Heart left ventricle (tissue), 16 donors: Measurements from ENCODE around the gene MOGAT3. TPM values are rescaled to one million over a fixed set of nuclear protein-coding genes. Genes with fewer than 3 reads are reported as not detected.

Experiments
- ATAC-seq, 4 donors: fragments of 200-7000 bp; cut with Tn5 transposase; one replicate each; pipeline ENCODE4 v1.9.1; 2020 to 2022; ENCODE audit warnings: moderate library complexity in 4 of 4, mild to moderate bottlenecking in 3 of 4, moderate number of reproducible peaks in 1 of 4
- DNase-seq, 5 donors: peaks; one replicate each; pipeline ENCODE4 v3.0.0-alpha.2; 2020
- H3K27ac ChIP-seq, 12 donors: fragments of 200-600 bp; sonication (generic) in 4 of 12; one replicate each; pipeline versions ENCODE4 v1.5.0 to v1.8.0; 2016 to 2022; ENCODE audit warnings: mild to moderate bottlenecking in 2 of 12
- H3K27me3 ChIP-seq, 9 donors: fragments of 200-600 bp; sonication (generic) in 2 of 9; one replicate each; pipeline versions ENCODE4 v1.5.1 to v1.8.0; 2016 to 2022; ENCODE audit warnings: mild to moderate bottlenecking in 3 of 9
- H3K36me3 ChIP-seq, 9 donors: fragments of 200-600 bp; sonication (generic) in 2 of 9; one replicate each; pipeline versions ENCODE4 v1.5.0 to v1.8.0; 2018 to 2022; ENCODE audit warnings: mild to moderate bottlenecking in 2 of 9
- H3K4me1 ChIP-seq, 12 donors: fragments of 200-600 bp; sonication (generic) in 4 of 12; one replicate each; pipeline versions ENCODE4 v1.5.0 to v1.8.0; 2016 to 2022; ENCODE audit warnings: mild to moderate bottlenecking in 3 of 12
- H3K4me3 ChIP-seq, 12 donors: fragments of 200-600 bp; sonication (generic) in 4 of 12; one replicate each; pipeline versions ENCODE4 v1.5.0 to v1.8.0; 2017 to 2022; ENCODE audit warnings: mild to moderate bottlenecking in 9 of 12, moderate library complexity in 4 of 12
- H3K9me3 ChIP-seq, 12 donors: fragments of 200-600 bp; sonication (generic) in 4 of 12; one replicate each; pipeline versions ENCODE4 v1.5.0 to v1.8.0; 2016 to 2022; ENCODE audit warnings: mild to moderate bottlenecking in 1 of 12
- POLR2A ChIP-seq, 2 donors: fragments of 450-650 bp; IDR thresholded peaks; one replicate each; pipeline ENCODE4 v1.6.1; 2017; ENCODE audit warnings: antibody characterized with exemption in 2 of 2, mild to moderate bottlenecking in 2 of 2, moderate library complexity in 2 of 2
- WGBS, 4 donors: extraction: QIAGEN DNeasy Blood & Tissue Kit in 2 of 4; methylation state at CpG; one replicate each; pipeline versions ENCODE4 v1.1.5 to v1.1.7; 2013 to 2018; 5-methylcytosine and 5-hydroxymethylcytosine counted together
- intact Hi-C, 10 donors: fragments of 100-400 bp; cut with DNase I; formaldehyde crosslinking; loops; one replicate each; pipeline versions ENCODE4 v1.11.1 to v1.14.2; 2022
- polyA plus RNA-seq, 2 donors: library from polyadenylated mRNA; stranded (reverse); fragments of 200-250 nt; gene quantifications; one replicate each; pipeline ENCODE4 v1.2.3, GENCODE V29; 2013
- total RNA-seq, 9 donors: library from RNA; depleted of rRNA in 2 of 9; stranded (reverse); fragments of >200 nt in 2 of 9; fragmentation: NEBNext Ultra II Directional in 3 of 9; extraction: Animal tissue kit (Norgen Biotek cat#: 25700) in 3 of 9; gene quantifications; one replicate each; pipeline versions ENCODE4 v1.1.0 to v1.2.4, GENCODE V29; 2016 to 2023
- TF ChIP-seq, protein P1 (sequence below), 12 donors: fragments of 200-600 bp; sonication (generic) in 4 of 12; IDR thresholded peaks; one replicate each; pipeline versions ENCODE4 v1.5.0 to v1.8.0; 2018 to 2022; ENCODE audit warnings: antibody characterized with exemption in 12 of 12, mild to moderate bottlenecking in 5 of 12
- donor health status: ischemic (EF 13 %, LVEDD 7.1; RV severe dilation, severe dysfunction).
- donor health status: healthy with polysubstance abuse.
- donor health status: DM: no; HTN: yes; CAD: no.
- donor health status: DM: no; HTN: no; CAD: no.
- donor health status: ischemic (EF 25% LVEDD 6.9; RV normal size, moderate dysfunction).
- donor health status: ischemic (EF 25% LVEDD 5.7; RV mildly dilated, moderate dysfunction).
- donor health status: healthy.
- donor health status: DM: yes; HTN: yes; CAD: no.
- donor health status: ischemic (EF 35%, LVEDD 5.7; RV mildly dilated, moderate dysfunction).
- donor health status: nonischemic (EF 11% LVEDD 7.7; RV severe dilation, severe dysfunction).
- donor health status: DM: yes; HTN: yes; CAD: no.
- donor health status: PGD.
- donor health status: ischemic (EF 29% LVEDD 5.4; RV normal size, mild dysfunction).
- donor health status: nonischemic (EF 23%, LVEDD 6.1; RV moderate dilation, normal function).

MOGAT3 gene
- total and polyA plus RNA-seq, 11 donors, result not detected

DNA sequence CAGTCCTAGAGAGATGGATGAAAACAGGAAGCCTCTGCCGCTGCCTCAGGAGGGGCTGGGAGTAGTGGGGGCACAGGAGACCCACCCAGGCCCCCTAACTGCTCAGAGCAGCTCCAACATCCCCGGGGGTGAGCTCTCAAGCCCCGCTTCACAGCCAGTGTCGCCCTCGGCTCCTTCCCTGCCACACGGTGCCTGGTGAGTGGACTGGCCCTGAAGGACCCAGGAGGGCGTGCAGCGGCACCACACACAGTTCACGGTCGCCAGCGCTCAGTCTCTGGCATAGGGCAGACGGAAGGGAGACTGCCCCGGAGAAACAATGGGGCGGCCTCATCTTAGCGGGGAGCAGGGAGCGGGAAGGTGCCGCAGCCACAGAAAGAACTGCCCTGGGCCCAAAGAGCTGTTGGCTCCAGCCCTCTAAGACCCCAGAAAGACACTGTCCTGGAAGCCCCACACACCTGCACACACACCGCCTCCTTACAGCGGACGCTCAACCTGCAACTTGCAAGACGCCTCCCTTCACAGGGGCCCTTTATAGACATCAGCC lies 35.5 kb upstream of the MOGAT3 start:
- WGBS, 4 donors, result 89 to 94% (median 91%) methylated on average over 11 to 21 of the region's 21 CpGs

DNA sequence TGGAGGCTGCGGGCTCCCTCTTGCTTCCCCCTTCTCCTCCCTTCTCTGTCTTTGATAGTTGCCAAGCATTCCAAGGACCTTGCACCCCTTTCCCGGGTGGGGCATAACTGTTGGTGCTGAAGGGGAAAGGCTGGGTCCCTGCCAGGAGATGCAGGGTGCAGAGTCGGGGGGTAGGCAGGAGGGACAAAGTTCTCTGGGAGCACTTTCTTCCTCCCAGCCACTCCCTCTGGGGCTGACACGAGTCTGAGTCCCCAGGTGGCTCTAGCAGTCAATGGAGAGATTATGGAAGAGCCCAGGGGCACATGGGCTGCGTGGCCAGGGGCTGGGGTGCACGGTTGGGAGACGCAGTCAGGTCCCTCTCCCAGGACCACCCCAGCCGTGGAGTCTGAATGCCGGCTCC lies 34.7 kb upstream of the MOGAT3 start:
- Histone ChIP-seq H3K36me3 (peaks cover 0 to 29% (median 13%) of the 10 kb centered on the region in 9 donors), H3K4me1 (peaks cover 0 to 56% (median 43%) of the 10 kb centered on the region in 12 donors), H3K4me3 (no peak overlapping the region), H3K27me3 (no peaks in the 10 kb centered on the region), H3K9me3 (no peaks in the 10 kb centered on the region), H3K27ac (no peak overlapping the region)
- ATAC-seq (no peak), DNase-seq (no peak)
- intact Hi-C loops, result loop anchor here in 1 of 10 donors (10.0 kb wide), 1 partner anchor 49 kb away; no protein-coding TSS in a partner anchor
- whole genome bisulfite sequencing, 4 donors, result 65 to 87% (median 84%) methylated on average over 5 to 9 of the region's 9 CpGs
- TF ChIP-seq POLR2A (IDR thresholded peaks at IDR 0.05), result no peak

More for the DNA sequence above, 35.5 kb upstream of the MOGAT3 start:
- no peaks in the 10 kb centered on the region for H3K9me3 ChIP-seq
- ATAC-seq (no peak), DNase-seq (no peak)
- intact Hi-C loops, result loop anchor here in 1 of 10 donors (10.0 kb wide), 1 partner anchor 48 kb away; no protein-coding TSS in a partner anchor
- H3K27me3 ChIP-seq, result no peaks in the 10 kb centered on the region
- peaks cover 0 to 58% (median 45%) of the 10 kb centered on the region in 12 donors for H3K4me1 ChIP-seq
- peak overlapping the region in 1 of 12 donors; percentile 41 for H3K4me3 ChIP-seq
- TF ChIP-seq POLR2A (IDR thresholded peaks at IDR 0.05), result no peak
- TF ChIP-seq, protein P1, sequence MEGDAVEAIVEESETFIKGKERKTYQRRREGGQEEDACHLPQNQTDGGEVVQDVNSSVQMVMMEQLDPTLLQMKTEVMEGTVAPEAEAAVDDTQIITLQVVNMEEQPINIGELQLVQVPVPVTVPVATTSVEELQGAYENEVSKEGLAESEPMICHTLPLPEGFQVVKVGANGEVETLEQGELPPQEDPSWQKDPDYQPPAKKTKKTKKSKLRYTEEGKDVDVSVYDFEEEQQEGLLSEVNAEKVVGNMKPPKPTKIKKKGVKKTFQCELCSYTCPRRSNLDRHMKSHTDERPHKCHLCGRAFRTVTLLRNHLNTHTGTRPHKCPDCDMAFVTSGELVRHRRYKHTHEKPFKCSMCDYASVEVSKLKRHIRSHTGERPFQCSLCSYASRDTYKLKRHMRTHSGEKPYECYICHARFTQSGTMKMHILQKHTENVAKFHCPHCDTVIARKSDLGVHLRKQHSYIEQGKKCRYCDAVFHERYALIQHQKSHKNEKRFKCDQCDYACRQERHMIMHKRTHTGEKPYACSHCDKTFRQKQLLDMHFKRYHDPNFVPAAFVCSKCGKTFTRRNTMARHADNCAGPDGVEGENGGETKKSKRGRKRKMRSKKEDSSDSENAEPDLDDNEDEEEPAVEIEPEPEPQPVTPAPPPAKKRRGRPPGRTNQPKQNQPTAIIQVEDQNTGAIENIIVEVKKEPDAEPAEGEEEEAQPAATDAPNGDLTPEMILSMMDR (IDR thresholded peaks at IDR 0.05), result no peak
- H3K27ac ChIP-seq, result no peak overlapping the region
- peaks cover 0 to 32% (median 19%) of the 10 kb centered on the region in 9 donors for H3K36me3 ChIP-seq

DNA sequence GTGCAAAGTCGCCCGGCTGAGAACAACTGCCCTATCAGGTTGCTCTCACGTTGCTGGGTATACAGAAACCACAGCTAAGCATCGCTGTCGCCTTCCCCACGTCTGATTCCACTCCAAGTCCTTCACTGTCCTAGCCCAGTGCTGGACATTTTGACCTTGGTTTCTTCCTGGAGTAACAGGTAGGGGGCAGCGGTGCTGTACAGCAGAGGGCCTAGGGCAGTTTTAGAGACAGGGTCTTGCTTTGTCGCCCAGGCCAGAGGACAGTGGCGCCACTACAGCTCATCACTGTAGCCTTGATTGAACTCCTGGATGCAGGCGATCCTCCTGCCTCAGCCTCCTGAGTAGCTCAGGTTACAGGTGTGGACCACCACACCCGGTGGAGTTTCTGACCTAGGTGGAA lies 34.2 kb upstream of the MOGAT3 start:
- Histone ChIP-seq H3K27me3 (no peaks in the 10 kb centered on the region), H3K9me3 (no peaks in the 10 kb centered on the region), H3K4me3 (no peak overlapping the region), H3K36me3 (peaks cover 0 to 24% (median 9%) of the 10 kb centered on the region in 9 donors), H3K4me1 (peaks cover 0 to 53% (median 40%) of the 10 kb centered on the region in 12 donors), H3K27ac (no peak overlapping the region)
- WGBS, 4 donors, result 66 to 78% (median 73%) methylated on average over 10 to 11 of the region's 11 CpGs
- intact Hi-C loops, result loop anchor here in 1 of 10 donors (10.0 kb wide), 1 partner anchor 50 kb away; no protein-coding TSS in a partner anchor
- no peak for DNase-seq
- no peak for ATAC-seq
- TF ChIP-seq POLR2A (IDR thresholded peaks at IDR 0.05), result no peak
- TF ChIP-seq, protein P1 (IDR thresholded peaks at IDR 0.05), result peak in 8 of 12 donors; percentile 6 to 38 (median 32)

DNA sequence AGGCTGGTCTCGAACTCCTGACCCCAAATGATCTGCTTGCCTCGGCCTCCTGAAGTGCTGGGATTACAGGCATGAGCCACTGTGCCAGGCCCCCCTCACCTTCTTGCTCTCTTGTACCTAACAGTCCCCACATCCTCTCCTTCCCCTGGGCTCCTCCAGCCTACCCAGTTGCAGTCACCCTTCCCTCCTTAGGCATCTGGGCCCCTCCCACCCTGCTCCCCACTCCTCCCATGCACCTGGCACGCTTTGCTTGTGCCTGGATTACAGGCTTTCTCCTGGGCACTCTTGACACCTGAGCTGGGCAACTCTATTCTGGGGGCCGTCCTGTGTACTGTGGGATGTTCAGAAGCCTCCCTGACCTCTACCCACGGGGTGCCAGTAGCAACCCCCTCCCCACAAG lies 33.8 kb upstream of the MOGAT3 start:
- DNase-seq (no peak), ATAC-seq (no peak)
- H3K27me3 ChIP-seq, result no peaks in the 10 kb centered on the region
- H3K9me3 ChIP-seq, result no peaks in the 10 kb centered on the region
- peaks cover 0 to 49% (median 38%) of the 10 kb centered on the region in 12 donors for H3K4me1 ChIP-seq
- H3K27ac ChIP-seq, result no peak overlapping the region
- peaks cover 0 to 20% (median 5%) of the 10 kb centered on the region in 9 donors for H3K36me3 ChIP-seq
- 88 to 94% (median 91%) methylated on average over 5 of the region's 5 CpGs for WGBS, 4 donors
- no peak overlapping the region for H3K4me3 ChIP-seq
- intact Hi-C loops, result loop anchor here in 1 of 10 donors (10.0 kb wide), 1 partner anchor 50 kb away; no protein-coding TSS in a partner anchor
- no peak for TF ChIP-seq POLR2A (IDR thresholded peaks at IDR 0.05)
- TF ChIP-seq, protein P1 (IDR thresholded peaks at IDR 0.05), result no peak
